Measurements from ENCODE around the gene FAM181A.

GRCh38 chr14:93884950-93885349 lies 42.2 kb upstream of the FAM181A start:
- no peak for TF ChIP-seq CTCF (IDR thresholded peaks at IDR 0.05)
- TF ChIP-seq POLR2A (IDR thresholded peaks at IDR 0.05), result no peak
- TF ChIP-seq EP300 (IDR thresholded peaks at IDR 0.05; ENCODE audit: low read depth), result no peak
- no peak for TF ChIP-seq POLR2AphosphoS5 (IDR thresholded peaks at IDR 0.05)
